ENCODE results near the gene PTGES3. TPM values are rescaled to one million over a fixed set of nuclear protein-coding genes. Genes with fewer than 3 reads are reported as not detected.

PTGES3 gene
- total RNA-seq, 1 experiment from 2014 or later, result 435 TPM

GRCh38 chr12:56637621-56638020 lies 50.5 kb downstream of the PTGES3 start:
- Mint-ChIP-seq H3K36me3 (ENCODE audit: insufficient read depth in 1 of 3, low read depth in 3 of 3) (peaks cover 40 to 51% (median 43%) of the 10 kb centered on the region in 3 experiments; a peak in 6 of 7 replicates), H3K27me3 (ENCODE audit: low read depth) (no peaks in the 10 kb centered on the region), H3K9me3 (peaks cover 0 to 3% of the 10 kb centered on the region in 2 experiments; a peak in 1 of 5 replicates), H3K4me1 (peaks cover 48 to 54% of the 10 kb centered on the region in 2 experiments), H3K27ac (peak overlapping the region in 2 of 3 experiments; percentile 57 to 96; a peak in 3 of 7 replicates), H3K4me3 (peak overlapping the region in 1 of 2 experiments; percentile 48; a peak in 2 of 5 replicates)
- no peak for DNase-seq
- Histone ChIP-seq H3K27me3 (ENCODE audit: insufficient read depth, low read length) (no peaks in the 10 kb centered on the region), H4K91ac (ENCODE audit: insufficient read length, low read depth, low read length) (no peak overlapping the region), H2BK12ac (ENCODE audit: insufficient read length, low read depth, low read length) (no peak overlapping the region), H3K4ac (ENCODE audit: low read depth, low read length) (no peak overlapping the region), H3K14ac (ENCODE audit: insufficient read depth, low read length) (no peak overlapping the region), H3K9me3 (ENCODE audit: control insufficient read depth, low read depth, low read length) (no peaks in the 10 kb centered on the region), H3K23ac (ENCODE audit: insufficient read length, low read depth, low read length) (no peak overlapping the region), H2BK5ac (ENCODE audit: insufficient read length, low read length) (no peak overlapping the region), H2BK15ac (ENCODE audit: low read depth, low read length) (no peak overlapping the region), H3K9ac (ENCODE audit: extremely low read depth, insufficient read length, low read length) (no peak overlapping the region), H2BK20ac (ENCODE audit: low read depth, low read length, poor library complexity, severe bottlenecking) (no peak overlapping the region), H4K20me1 (ENCODE audit: control insufficient read depth, insufficient read depth, insufficient read length) (no peaks in the 10 kb centered on the region), H4K8ac (replicated peaks; ENCODE audit: insufficient read length, low read depth, low read length) (no peak overlapping the region), H2AFZ (ENCODE audit: low read length) (no peak overlapping the region), H2BK120ac (ENCODE audit: low read depth, low read length, poor library complexity, severe bottlenecking) (no peak overlapping the region), H3K4me2 (ENCODE audit: insufficient read depth, insufficient read length, low read length) (no peak overlapping the region), H3K18ac (ENCODE audit: insufficient read length, low read depth, low read length) (no peak overlapping the region), H2AK5ac (ENCODE audit: insufficient read length, low read length) (no peak overlapping the region), H3K27ac (ENCODE audit: insufficient read length, low read depth, low read length) (no peak overlapping the region), H3K79me2 (ENCODE audit: insufficient read depth, low read length) (no peaks in the 10 kb centered on the region), H3K56ac (ENCODE audit: insufficient read length, low read depth, low read length) (no peak overlapping the region), H3K23me2 (ENCODE audit: insufficient read length, low read depth, low read length, poor library complexity, severe bottlenecking) (peaks cover 25% of the 10 kb centered on the region), H3T11ph (ENCODE audit: low read length) (no peak overlapping the region), H3K79me1 (ENCODE audit: insufficient read depth, low read depth, low read length, poor library complexity, severe bottlenecking) (no peaks in the 10 kb centered on the region), H3K4me1 (ENCODE audit: insufficient read depth, low read length) (peaks cover 8% of the 10 kb centered on the region; the same call in 1 of the 2 replicates), H4K5ac (ENCODE audit: insufficient read length, low read depth, low read length) (no peak overlapping the region)
- WGBS (ENCODE audit: extremely low coverage, insufficient read length, low lambda C conversion rate), result no CpG with 5 or more reads among the region's 2 CpGs
- TF ChIP-seq CTCF (conservative IDR thresholded peaks at IDR 0.05), result no peak

Measured in H9 (cell line).